GM21381 (cell line): ENCODE data around the gene PNLIPRP3.

Experiments
- ATAC-seq: cut with Tn5 transposase; IDR thresholded peaks from one replicate; pipeline ENCODE4 v1.9.1; 2021; ENCODE audit warnings: mild to moderate bottlenecking, moderate library complexity; ENCODE audit not compliant: unreplicated experiment

Gene PNLIPRP3

DNA sequence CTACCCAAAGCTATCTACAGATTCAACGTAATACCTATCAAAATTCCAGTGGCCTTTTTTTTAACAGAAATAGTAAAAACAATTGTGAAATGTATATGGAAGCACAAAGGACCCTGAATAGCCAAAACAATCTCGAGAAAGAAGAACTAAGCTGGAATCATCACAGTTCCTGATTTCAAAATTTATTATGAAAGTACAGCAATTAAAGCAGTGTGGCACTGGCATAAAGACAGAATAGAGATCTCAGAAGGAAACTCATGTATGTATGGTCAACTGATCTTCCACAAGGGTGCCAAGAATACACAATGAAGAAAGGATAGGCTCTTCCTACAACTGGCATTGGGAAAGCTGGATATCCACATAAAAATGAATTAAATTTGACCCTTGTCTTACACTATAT is 23.2 kb downstream of the PNLIPRP3 start:
- no peak for ATAC-seq

DNA sequence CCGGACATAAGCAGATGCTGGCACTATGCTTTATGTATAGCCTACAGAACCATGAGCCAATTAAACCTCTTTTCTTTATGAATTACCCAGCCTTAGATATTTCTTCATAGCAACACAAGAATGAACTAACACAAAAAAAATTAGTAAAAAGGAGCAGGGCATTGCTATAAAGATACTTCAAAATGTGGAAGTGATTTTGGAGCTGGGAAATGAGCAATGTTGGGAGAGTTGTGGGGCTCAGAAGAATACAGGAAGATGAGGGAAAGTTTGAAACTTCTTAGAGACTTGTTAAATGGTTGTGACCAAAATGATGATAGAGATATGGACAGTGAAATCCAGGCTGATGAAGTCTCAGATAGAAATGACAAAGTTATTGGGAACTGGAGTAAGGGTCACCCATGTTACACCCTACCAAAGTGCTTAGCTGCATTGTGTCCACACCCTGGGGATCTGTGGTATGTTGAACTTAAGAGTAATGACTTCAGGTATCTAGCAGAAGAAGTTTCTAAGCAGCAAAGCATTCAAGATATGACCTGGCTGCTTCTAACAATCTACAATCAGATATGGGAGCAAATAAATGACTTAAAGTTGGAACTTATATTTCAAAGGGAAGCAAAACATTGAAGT is 24.2 kb downstream of the PNLIPRP3 start:
- ATAC-seq: no peak

DNA sequence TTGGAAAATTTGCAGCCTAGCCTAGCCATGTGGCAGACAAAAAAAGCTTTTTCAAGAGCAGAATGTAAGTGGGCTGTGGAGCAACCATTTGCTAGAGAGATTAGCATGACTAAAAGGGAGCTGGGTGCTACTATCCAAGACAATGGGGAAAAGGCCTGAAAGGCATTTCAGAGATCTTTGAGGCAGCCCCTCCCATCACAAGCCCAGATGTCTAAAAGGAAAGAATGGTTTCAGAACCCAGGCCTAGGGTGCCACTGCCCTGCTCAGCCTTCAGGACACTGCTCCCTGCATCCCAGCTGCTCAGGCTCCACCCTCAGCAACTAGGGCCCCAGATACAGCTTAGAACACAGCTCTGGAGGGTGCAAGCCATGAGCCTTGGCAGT is 24.7 kb downstream of the PNLIPRP3 start:
- no peak for ATAC-seq

DNA sequence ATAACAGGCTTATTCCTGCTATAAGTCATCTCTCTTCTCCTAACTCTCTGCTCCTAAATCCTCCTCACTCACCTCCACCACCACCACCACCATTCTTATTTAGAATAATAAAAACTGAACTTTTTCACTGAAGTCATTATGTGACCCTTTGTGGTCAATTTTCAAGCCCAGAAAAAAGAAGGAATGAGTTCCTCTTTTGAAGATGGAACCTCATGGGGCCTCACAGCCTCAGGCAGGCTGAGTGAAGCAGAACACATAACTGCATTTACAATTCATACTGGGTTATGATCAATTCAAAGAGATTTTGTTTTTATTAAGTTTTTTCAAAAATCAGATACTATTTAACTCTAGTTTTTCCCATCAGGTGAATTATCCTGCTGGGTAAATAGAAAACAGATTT is 29.8 kb downstream of the PNLIPRP3 start:
- ATAC-seq: no peak

DNA sequence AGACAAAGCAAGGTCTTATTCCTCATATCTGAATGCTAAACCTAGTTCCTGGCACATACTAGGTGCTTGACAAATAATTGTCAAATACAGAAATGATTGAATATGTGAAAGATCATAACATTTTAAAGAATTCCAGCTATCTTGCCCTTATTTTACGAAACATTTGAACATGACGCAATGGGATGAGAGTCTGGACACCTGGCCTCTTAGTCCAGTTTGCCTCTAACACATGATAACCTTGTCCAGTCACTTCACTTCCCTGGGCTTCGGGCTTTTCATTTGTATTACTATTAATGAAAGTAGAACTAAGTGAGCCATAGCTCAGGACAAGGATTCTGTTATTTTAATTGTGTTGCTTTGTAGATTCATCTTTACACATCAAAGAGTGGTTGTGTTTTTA is 32.6 kb downstream of the PNLIPRP3 start:
- ATAC-seq: no peak

DNA sequence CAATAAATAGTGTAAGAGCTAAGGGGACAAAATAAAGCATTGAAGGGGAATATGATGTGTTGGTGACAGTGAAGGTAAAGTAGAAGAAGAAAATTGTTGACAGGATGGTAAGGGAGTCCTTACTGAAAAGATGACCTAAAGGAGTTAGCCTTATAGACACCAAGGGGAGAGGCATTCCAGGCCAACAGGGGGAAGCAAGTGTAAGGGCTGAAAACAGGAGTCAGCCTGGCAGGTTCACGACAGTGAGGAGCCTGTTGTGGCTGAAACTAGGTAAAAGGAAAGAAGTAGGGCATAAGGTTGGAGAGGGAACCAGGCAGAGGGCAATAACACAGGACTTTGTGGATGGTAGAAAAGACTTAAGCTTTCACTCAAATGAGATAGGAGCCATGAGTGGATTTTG is 34.0 kb downstream of the PNLIPRP3 start:
- no peak for ATAC-seq

DNA sequence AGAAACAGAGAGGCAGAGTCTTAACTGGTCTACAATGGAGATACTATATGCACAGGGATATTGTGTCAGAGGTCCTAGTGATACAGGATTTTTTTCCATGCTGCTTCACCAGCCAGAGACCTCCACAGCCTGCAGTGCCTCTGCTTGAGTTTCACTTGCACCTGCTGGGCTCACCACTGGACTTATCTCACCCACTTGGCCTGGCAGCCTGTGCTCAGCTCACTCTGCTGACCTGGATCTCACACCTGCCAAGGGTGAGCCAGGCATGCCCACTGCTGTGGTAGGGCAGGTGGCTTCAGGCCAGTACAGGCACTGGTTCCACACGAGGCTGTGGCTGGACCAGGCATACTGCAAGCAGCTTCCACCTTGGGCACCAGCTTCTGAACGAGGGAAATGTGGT is 36.6 kb downstream of the PNLIPRP3 start:
- no peak for ATAC-seq

DNA sequence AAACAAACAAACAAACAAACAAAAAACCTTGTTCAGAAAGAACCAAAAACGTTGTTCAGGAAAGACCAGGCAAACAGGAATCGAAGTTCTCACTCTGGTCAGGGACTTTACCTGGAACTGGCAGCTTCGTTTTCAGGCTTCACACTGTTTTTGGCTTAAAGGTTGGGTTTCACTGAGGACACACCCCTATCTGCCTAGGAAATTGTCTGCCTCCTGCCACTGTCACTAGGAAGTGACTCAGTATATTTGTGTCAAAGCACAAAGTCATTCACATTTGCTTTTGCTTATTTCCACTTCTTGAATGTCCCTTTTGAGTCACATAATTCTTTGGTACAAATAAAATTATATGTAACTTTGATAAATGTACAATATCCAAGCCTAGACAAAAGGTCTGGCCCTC is 37.9 kb downstream of the PNLIPRP3 start:
- ATAC-seq: no peak

DNA sequence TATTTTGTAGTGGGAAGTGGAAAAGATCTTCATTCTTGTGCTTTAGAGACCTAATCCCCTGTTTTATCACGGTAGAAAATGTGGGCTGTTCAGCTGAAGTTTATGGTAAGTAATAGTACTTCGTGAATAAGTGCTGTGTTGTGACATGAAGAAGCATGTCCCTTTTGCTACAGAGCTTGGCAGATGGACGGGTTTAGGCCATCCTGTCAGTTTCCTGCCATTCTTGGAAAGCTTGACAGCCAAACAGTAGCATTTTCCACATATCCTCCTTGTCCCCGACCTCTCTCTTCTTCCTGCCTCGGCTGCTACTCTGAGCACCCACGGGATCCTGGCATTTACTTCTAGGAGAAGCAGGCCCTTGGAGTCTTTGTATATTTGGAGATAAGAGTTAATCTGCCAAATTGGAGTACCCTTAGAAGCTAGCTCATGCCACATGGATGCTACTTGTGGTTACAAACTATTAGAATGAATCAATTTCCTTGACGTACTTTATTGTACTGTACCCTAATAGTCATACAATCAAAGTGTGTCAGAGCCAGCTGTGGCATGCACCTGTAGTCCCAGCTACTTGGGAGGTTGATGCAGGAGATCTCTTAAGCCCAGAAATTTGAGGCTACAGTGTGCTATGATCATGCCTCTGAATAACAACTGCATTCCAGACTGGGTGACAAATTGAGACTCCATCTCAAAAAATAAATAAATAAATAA is 39.2 kb downstream of the PNLIPRP3 start:
- no peak for ATAC-seq

DNA sequence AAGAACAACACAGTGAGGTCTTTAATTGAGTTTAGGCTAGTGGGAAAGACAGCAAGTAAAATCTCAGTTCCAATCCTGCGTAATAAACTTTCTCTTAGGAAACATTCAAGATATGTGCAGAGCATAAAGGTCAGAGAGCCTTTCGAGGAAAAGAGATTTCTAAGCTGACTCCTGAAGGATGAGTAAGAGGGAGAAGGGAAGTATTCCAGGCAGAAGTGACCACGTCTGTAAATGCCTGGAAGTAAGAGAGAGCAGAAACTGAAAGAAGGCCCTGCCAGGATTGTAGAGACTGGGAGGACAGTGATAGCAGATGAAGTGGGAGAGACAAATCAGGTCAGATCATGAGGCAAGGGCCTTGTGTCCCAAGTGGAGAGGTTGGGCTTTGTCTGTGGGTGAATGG is 41.8 kb downstream of the PNLIPRP3 start:
- no peak for ATAC-seq

DNA sequence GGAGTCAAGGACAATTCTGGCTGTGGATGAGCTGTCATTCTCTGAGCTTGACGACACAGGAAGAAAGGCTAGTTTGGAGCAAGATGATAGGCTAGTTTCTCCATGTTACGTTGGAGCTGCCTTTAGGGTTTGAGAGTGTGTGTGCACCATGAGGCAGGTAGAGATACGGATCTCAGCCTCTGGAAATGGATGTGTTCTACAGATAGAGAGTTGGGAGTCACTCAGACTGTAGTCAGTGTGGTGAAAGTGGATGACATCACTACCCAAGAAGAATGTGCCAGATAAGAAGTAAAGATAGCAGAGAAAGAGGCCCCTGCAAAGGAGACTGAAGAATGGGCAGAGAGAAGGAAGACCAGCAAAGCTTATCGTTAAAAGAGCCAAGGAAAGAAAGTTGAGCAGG is 42.4 kb downstream of the PNLIPRP3 start:
- no peak for ATAC-seq

DNA sequence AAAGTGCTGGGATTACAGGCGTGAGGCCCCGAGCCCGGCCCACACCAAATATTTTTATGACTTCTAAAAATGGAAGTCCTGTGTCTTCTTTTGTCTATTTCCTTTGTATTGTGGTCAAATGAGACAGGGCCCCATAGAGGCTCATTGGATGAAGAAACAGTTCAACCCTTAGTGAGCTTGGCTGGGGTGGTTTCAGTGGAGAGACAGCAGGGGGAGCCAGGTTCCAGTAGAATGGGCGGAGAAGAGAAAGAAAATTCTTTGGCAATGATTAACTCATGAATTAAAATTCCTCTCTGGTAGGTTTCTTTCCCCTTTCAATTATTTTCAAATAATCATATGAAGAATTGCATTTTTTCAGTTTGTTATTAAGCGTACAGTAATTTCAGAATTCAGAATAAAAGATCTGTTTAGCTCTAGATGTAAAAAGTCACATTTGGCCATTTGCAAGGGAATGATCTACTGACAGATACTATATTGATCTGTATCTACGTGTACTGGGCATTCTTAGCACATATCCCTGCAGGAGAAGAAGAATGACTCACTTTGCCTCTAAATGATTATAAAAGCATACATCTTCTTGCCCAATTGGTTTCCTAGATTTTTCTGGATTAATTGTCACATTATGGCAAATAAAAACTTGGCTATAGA is 43.2 kb downstream of the PNLIPRP3 start:
- ATAC-seq: no peak

DNA sequence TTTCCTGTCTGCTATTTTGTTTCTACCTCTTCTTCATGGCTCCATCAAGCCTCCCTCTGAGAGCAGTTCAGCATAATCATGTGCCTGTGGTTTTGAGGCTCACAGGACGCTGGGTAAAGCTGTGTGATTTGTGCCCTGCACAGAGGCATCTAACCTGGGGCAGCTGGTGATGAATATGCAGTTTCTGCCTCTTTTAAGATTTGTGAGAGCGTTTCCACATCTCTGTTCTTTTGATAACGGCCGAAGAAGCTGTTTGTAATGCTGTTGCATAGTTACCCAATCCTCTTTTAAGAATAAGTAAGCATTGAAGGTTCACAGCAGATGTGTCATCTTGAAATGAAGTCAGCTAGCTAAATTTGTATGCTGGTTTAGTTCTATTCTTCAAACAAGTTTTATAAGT is 45.2 kb downstream of the PNLIPRP3 start:
- no peak for ATAC-seq

DNA sequence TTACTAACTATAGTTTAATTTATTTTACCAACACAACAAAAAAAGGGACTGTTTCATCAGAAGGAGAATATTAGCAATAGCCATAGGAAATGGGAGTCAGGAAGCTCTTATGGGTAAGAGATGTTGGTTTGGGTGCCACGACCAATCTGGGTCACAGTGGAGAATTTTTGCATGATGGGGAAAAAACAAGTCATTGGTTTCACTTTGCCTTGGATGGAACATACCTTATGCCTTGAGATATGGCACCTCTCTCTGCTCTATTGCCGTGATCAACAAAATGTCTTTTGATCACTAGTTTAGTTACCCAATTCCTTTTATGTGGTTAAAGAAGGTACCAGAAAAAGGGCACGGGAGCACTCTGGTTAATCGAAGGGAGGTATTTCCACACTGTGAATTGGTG is 48.2 kb downstream of the PNLIPRP3 start:
- ATAC-seq: no peak

DNA sequence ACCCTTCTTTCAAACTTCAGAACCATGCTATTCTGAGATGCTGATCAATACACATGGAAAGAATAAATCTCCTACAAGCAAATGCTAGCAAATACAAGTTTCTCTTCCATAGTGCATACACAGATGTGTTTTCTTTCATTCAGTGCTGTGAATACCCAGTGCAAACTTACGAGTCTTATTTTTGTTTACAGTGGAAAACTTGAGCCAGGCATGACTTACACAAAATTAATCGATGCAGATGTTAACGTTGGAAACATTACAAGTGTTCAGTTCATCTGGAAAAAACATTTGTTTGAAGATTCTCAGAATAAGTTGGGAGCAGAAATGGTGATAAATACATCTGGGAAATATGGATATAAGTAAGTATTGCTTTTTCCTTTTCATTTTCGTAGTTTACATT is 48.8 kb downstream of the PNLIPRP3 start:
- ATAC-seq: no peak

DNA sequence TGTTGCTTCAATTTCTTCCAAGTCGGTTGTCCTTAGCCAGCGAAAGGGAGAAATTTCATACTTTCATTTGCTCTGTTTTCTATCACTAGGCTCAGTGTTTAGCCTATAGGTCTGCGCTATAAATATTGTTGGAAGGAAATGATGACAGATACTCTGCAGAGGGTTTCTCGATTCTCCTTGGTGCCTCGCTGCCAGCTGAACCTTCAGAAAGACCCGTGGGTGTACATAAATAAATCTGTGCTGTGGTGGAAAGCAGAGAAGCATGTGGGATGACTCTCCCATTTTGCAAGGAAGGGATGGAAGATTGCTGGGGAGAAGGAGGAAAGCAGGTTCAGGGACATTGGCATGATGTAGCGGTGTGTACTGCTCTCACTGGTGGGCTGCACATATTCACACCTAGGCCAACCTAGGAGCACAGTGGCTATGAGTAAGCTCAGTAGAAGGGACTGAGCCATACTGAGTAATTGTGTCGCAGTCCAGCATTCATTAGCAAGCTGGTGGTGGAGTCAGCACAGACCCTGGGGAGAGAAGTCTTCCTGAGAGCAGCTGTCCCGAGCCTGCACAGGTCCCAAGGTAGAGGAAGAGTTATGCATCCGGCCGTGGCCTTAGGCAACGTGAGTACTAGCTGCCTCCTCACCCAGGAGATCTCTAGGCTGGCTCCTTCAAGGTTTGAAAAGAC is 50.5 kb downstream of the PNLIPRP3 start:
- no peak for ATAC-seq

DNA sequence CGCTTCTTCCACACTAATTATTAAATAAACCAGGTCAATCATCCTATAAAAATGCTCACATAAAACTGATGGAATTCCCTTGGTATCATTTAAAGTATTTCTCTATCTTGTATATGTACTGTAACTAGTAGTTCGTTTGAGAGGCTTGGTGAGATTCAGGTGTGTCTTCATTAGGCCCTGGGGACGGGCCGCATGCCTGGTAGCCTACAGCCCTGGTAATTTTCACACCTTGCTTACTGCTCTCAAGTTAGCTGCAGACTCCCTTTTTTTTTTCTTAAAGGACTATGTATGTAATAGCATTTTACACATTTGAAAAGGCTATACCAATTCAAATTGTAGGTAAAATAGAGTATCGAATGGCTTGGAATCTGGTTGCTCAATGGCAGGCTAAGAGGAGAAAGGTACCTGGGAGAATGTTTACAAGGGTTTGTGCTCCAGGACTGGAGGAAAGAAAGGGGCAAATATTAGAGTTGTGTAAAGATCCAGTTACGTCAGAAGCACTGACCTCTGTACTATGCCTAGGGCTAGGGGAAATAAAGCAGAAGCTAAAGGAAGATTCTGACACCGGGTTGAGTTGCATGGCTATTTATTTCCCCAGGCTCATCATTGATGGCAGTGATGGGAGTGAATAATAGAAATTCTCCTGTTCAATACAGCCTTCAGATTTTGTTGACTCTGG is 59.3 kb downstream of the PNLIPRP3 start:
- ATAC-seq: no peak

DNA sequence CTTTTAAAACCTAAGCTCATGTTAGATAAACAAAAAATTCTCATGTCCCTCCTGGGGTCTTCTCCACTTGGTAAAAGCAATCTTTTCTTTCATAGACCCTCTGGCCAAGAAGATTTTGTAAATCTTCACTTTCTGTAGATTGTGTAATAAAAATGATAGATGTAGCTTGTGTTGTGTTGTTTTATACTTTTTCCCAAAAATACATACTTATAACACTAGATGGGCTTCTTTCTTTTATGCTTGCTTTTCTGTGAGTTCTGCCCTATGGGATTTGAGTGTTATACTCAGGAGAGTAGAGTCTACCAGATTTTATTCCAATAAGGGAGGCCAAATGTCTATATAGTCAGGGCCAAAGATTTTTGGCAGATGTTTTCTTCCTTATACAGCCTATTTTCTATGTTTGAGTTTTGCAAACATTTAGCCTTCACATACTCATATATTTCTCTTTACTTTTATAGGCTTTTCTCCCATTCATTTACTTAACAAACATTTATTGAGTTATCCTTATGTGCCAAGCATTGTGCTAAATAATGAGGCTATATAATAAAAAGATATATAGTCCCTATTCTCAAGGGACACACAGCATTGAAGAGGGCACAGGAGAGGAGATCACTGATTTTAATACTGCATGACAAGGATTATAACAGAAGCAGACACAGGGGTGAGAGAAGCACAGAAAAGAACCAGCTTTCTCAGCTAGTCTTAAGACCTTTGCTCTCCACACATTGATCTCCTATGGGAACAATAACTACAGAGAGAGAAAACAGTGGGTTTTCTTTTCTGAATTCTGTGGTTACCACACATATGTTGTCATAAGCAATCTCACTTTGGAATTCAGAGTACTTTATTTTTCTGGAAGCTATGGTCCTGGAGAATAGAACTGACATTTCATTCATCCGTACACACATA is 60.1 kb downstream of the PNLIPRP3 start:
- no peak for ATAC-seq

DNA sequence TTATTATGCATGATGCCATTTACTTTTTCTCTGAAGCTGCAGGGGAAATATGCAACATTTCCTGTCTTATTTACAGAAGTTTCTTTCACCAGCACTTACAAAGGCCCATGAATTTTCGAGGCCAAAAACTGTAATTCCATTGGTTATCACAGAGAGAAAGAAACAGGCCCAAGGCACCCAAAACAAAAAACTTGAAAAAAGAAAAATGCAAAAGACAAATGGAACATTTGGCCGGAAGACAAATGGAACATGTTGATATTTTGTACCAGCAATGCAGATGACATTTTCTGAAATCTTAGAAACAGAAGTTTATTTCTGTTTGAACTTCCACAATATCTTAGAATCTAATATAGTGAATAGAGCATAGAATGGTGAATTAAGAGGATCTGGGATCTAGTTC is 61.8 kb downstream of the PNLIPRP3 start:
- no peak for ATAC-seq

DNA sequence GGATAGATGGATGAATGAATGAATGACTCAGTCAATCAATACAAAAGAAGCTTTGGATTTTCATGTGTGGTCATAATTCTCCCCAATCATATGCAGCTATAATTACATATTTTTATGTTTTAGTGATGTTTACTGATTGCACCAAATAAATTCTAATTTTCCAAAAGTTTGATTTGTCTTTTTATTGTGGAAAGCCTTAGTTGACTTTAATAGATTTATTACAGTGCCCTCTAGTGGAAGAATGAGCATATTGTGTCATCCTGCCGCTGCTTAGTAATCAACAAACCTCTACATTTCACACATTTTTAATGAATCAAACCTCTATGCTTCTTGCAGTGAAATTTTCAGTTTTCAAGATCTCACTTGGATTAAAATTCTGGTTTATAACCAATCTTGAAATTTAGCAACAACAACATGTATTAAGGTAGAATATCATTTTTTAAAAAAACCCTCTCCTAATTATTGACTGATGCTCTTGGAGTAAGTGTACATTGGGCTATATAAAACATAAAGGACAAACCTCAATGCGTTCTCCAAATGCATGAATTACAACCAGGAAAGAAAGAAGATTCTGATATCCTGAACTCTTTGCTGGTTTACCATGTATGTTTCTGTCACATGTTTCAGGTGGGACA is 62.5 kb downstream of the PNLIPRP3 start:
- ATAC-seq: no peak
